ENCODE measurements around the gene KCND2.

KCND2 gene

DNA sequence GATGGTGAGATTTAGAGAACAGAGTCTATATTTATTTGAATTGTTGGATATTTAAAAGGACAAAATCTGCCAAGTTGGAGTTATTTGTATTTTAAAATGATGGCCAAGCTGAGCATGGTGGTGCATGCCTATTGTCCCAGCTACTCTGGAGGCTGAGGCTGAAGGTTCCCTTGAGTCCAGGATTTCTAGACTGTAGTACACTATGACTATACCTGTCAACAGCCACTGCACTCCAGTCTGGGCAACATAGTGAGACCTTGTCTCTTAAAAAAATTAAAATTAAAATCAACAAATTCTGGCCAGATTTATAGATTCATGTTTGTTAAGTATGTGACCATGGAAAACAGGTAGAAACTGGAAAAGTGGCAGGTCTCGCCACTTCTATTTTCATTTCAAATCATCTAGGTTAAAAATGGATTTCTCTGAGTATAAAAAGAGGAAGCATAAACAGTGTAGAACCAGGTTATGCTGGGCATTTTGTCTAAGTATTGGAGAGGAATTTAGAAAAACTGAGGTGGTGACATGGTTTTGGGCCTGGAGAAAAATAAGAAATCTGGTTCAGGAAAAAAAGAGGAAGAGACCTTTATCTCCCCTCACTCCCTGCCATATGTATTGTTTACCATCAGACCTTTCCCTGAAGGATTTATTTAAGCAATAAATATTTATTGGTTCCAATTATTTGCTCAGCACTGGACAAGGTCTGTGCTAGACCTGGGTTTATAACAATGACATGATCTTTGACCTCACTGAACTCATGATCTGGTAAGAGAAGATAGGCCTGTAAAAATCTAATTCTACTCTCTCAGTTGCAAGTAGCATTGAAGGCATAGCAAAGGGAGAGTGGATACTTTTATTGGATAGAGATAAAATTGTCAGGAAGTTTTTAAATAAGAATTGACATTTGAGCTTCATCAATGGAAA lies 450.8 kb downstream of the KCND2 start:
- Mint-ChIP-seq H3K36me3 (ENCODE audit: low read depth) (no peaks in the 10 kb centered on the region), H3K4me3 (no peak overlapping the region)

DNA sequence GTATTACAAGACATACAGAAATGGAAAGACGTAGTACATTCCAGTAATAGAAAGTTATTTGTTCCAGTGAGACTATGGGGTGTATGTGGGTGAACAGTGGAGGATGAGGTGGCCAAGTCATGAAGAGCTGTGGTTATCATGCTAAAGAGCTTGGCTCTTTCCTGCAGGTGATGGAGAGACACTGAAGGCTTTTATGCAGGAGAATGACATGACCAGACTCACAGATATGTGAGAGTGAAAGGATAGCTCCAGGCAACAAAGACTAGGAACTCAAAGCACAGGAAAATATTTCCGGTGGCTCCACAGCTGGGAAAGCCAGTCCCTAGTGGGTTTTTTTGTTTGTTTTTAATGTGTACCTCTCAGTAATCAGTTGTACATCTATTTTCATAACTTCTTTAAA lies 451.5 kb downstream of the KCND2 start:
- H3K4me3 Mint-ChIP-seq = no peak overlapping the region
- H3K4me1 Mint-ChIP-seq (ENCODE audit: low read depth) = no peaks in the 10 kb centered on the region
- H3K36me3 Mint-ChIP-seq (ENCODE audit: low read depth) = no peaks in the 10 kb centered on the region
- no peak overlapping the region for H3K27ac Mint-ChIP-seq
- peaks cover 12% of the 10 kb centered on the region for H3K27me3 Mint-ChIP-seq
- H3K9me3 Mint-ChIP-seq = no peaks in the 10 kb centered on the region

More for the DNA sequence above, 450.8 kb downstream of the KCND2 start:
- H3K9me3 Mint-ChIP-seq = no peaks in the 10 kb centered on the region
- no peaks in the 10 kb centered on the region for H3K4me1 Mint-ChIP-seq (ENCODE audit: low read depth)
- H3K27ac Mint-ChIP-seq = no peak overlapping the region
- peaks cover 12% of the 10 kb centered on the region for H3K27me3 Mint-ChIP-seq

DNA sequence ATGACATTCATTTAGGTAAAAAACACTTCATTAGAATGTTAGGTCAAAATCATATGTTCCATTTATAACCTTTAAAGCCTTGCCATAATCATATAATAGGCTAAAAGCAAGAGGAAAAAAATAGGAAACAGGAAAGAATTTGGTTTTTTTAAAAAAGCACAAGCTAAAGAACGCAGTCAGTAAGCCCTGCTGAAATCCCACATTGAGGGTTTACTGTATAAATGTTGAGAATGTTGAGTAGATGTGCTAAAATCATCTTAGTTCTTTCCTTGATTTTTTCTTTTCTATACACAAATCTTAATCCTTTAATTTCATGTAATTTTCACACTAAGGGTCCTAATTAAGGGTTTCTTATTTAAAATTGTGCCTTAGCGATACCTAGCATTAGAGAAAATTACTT lies 452.0 kb downstream of the KCND2 start:
- H3K4me3 Mint-ChIP-seq = no peak overlapping the region
- no peaks in the 10 kb centered on the region for H3K9me3 Mint-ChIP-seq

DNA sequence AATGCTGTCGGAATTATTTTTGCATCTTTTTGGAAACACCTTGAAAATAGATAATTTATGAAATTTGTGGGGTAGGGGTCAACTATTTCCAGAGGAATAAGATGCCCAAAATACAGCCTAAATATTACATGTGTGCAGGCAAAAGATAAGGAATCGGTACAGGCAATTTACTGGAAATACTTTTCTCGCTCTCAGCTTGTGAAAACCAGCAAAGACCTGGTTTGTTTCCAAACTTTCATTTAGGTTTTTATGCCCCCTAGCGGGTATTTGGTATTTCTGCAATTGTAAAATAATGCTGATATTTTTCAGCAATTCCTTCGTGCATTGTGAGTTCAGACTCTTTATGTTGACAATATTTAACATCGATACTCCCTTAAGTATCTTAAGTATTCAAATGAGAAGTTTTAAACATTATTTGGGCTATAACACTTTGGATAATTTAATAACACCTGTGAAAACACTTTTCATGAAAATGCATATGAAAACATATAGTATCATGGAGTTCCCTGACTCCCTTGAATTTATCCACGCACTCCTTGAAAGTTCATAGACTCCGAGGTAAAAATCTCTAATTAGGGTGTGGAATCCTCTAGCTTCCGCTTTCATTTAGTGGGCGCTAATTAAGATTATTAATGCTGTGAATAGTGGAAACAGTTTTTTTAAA lies 452.5 kb downstream of the KCND2 start:
- no peak overlapping the region for H3K27ac Mint-ChIP-seq
- peaks cover 12% of the 10 kb centered on the region for H3K27me3 Mint-ChIP-seq
- H3K4me1 Mint-ChIP-seq (ENCODE audit: low read depth) = no peaks in the 10 kb centered on the region
- no peak overlapping the region for H3K4me3 Mint-ChIP-seq
- H3K9me3 Mint-ChIP-seq = no peaks in the 10 kb centered on the region
- no peaks in the 10 kb centered on the region for H3K36me3 Mint-ChIP-seq (ENCODE audit: low read depth)

More for the DNA sequence above, 452.0 kb downstream of the KCND2 start:
- no peaks in the 10 kb centered on the region for H3K4me1 Mint-ChIP-seq (ENCODE audit: low read depth)
- H3K27me3 Mint-ChIP-seq = peaks cover 12% of the 10 kb centered on the region
- no peaks in the 10 kb centered on the region for H3K36me3 Mint-ChIP-seq (ENCODE audit: low read depth)
- H3K27ac Mint-ChIP-seq = no peak overlapping the region

DNA sequence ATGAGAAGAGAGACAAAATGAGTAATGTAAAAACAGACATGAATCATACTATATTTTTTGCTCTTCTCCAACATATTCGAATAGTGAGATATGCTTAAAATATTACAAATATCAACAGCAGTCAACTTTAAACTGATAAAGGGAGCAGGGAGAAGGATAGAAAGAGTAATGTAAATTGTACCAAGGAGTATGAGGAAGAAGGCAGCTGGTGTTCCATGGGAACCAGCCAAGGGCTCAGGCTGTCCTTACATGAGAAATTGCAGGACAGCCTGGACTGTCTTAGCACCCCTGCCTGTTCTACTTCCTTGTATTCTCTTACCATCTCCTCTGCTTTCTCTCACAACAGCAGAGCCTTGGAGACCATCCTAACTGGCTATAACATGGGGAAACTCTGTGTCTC lies 456.3 kb downstream of the KCND2 start:
- no peaks in the 10 kb centered on the region for H3K4me1 Mint-ChIP-seq (ENCODE audit: low read depth)
- H3K27me3 Mint-ChIP-seq = peaks cover 11% of the 10 kb centered on the region
- no peak overlapping the region for H3K27ac Mint-ChIP-seq
- no peaks in the 10 kb centered on the region for H3K36me3 Mint-ChIP-seq (ENCODE audit: low read depth)
- H3K4me3 Mint-ChIP-seq = no peak overlapping the region
- H3K9me3 Mint-ChIP-seq = no peaks in the 10 kb centered on the region

DNA sequence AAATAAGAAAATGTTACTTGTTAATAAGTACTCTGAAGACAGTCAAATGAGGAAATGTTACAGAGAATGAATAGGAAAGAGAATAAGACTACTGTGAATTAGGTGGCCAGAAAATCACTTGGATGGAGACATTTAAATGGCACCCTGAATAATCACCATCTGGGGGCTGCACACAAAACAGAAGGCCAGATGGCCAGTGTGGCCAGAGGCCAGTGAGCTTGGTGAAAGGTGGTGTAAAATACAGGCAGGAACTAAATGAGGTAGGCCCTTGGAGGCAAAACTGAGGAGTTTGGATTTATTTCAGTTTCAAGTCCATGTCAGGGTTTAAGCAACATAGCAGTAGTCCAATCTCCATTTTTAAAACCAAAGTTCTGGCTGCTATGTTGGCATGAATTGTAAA lies 458.3 kb downstream of the KCND2 start:
- H3K27me3 Mint-ChIP-seq = peaks cover 14% of the 10 kb centered on the region
- H3K9me3 Mint-ChIP-seq = no peaks in the 10 kb centered on the region
- H3K4me3 Mint-ChIP-seq = no peak overlapping the region
- H3K4me1 Mint-ChIP-seq (ENCODE audit: low read depth) = no peaks in the 10 kb centered on the region
- no peak overlapping the region for H3K27ac Mint-ChIP-seq
- no peaks in the 10 kb centered on the region for H3K36me3 Mint-ChIP-seq (ENCODE audit: low read depth)

DNA sequence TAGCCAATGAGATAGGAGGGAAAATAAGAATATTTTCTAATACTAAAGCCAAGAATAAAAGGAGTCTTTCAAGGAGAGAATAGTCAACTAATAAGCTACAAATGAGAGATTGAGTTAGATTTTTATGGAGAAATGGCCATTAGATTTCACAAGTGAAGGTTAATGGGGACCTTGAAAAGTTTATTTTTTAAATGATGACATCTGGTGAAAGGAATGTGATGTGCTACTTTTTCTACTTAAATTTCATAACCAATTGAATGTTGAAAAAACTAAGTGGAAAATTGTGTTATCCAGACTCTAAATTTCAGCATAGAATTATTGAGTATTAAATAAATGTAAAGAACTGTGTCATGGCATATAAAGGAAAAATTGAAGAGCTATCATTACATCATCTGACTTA lies 459.3 kb downstream of the KCND2 start:
- Mint-ChIP-seq H3K27ac (no peak overlapping the region), H3K27me3 (peaks cover 8% of the 10 kb centered on the region), H3K36me3 (ENCODE audit: low read depth) (no peaks in the 10 kb centered on the region), H3K4me3 (no peak overlapping the region), H3K9me3 (no peaks in the 10 kb centered on the region), H3K4me1 (ENCODE audit: low read depth) (no peaks in the 10 kb centered on the region)

DNA sequence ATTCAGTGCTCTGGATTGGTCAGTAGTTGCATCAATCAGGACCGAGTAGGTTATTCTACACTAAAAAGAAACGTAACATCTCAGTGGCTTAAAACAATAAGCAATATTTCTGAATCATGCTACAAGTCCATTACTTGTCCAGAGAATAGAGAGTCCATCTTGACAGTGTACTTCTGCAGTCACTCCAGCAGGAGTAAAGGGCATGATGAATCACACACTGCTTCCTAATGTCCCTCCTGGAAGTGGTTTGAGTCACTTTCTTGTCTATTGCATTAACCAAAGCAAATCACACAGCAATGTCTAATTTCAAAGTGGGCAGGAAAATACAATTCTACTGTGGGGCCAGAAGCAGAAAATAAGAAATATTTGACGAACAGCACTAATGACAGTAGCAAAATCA lies 460.2 kb downstream of the KCND2 start:
- Mint-ChIP-seq H3K27me3 (peaks cover 10% of the 10 kb centered on the region), H3K4me3 (no peak overlapping the region), H3K4me1 (ENCODE audit: low read depth) (no peaks in the 10 kb centered on the region), H3K36me3 (ENCODE audit: low read depth) (no peaks in the 10 kb centered on the region), H3K9me3 (no peaks in the 10 kb centered on the region), H3K27ac (no peak overlapping the region)

DNA sequence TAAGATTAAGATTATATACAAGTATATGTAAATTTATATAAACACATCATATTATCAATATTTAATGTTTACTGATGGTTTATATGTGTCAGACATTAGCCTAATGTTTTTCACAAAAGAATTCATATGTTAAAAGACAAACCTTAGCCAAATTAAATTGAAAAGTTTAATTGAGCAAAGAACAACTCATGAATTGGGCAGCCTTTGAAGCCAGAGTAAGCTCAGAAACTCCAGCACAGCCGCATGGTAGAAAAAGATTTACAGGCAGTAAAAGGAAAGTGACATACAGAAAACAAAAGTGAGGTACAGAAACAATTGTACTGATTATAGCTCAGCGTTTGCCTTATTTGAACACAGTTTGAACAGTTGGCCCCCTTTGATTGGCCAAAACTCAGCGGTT lies 460.9 kb downstream of the KCND2 start:
- H3K36me3 Mint-ChIP-seq (ENCODE audit: low read depth) = no peaks in the 10 kb centered on the region
- H3K27me3 Mint-ChIP-seq = peaks cover 10% of the 10 kb centered on the region
- H3K4me3 Mint-ChIP-seq = no peak overlapping the region
- no peaks in the 10 kb centered on the region for H3K9me3 Mint-ChIP-seq
- H3K4me1 Mint-ChIP-seq (ENCODE audit: low read depth) = no peaks in the 10 kb centered on the region
- no peak overlapping the region for H3K27ac Mint-ChIP-seq

DNA sequence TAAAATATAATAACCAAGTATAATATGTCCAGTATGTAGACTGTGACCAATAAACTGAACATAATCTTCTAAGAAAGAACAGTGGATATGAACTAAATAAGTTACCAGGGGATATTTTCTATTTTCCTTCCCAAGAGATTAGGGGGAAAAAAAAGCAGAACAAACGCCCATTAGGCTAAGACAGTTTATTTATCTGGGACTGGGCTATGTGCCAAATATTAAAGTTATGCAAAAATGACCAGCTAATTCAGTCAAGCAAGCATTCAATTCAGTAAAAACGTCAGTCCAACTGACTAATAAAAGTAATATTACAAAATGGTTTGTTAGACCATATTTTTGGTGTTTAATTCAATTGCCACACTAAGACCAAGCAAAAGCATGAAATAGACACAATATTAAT lies 462.8 kb downstream of the KCND2 start:
- no peak overlapping the region for H3K4me3 Mint-ChIP-seq

DNA sequence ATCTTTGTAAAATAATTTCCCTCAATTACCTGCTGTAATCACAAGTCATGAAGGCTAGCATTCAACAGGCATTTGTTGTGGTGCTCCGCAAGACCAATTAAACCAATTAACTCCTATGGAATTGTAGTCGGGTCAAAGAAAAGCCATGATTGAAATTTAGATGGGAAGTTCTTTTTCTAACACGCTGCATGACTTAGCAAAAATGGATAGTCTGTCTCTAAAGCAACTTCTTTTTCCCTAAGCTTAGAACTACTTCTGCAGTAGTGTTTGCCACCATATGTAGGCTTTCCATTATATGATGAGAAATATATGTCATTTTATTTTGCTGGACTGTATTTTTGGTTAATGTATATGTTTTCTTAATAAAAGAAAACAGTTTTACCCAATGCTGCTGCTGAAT lies 465.8 kb downstream of the KCND2 start:
- no peak overlapping the region for H3K27ac Mint-ChIP-seq
- no peaks in the 10 kb centered on the region for H3K4me1 Mint-ChIP-seq (ENCODE audit: low read depth)

More for the DNA sequence above, 462.8 kb downstream of the KCND2 start:
- H3K27ac Mint-ChIP-seq = no peak overlapping the region
- H3K36me3 Mint-ChIP-seq (ENCODE audit: low read depth) = no peaks in the 10 kb centered on the region
- H3K9me3 Mint-ChIP-seq = no peaks in the 10 kb centered on the region
- H3K27me3 Mint-ChIP-seq = peaks cover 15% of the 10 kb centered on the region
- no peaks in the 10 kb centered on the region for H3K4me1 Mint-ChIP-seq (ENCODE audit: low read depth)

DNA sequence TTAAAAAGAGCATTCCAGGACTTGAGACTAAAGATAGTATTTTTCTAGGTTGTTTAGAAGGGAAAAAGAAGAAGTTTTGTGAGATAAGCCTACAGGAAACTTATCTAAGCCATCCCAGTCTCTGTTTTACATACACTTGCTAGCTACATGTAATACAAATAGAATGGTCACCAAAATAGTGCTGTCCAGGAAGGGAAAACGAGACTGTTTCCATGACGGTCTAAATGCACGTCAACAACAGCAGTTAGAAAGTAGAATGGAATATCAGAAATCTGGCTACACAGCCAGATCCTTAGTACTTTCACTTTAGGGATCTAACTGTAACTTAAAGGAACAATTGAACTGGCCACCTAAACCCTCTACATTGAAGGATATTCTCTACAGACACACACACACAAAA lies 467.4 kb downstream of the KCND2 start:
- no peaks in the 10 kb centered on the region for H3K9me3 Mint-ChIP-seq
- H3K36me3 Mint-ChIP-seq (ENCODE audit: low read depth) = no peaks in the 10 kb centered on the region
- no peaks in the 10 kb centered on the region for H3K4me1 Mint-ChIP-seq (ENCODE audit: low read depth)
- peaks cover 8% of the 10 kb centered on the region for H3K27me3 Mint-ChIP-seq
- H3K27ac Mint-ChIP-seq = no peak overlapping the region
- no peak overlapping the region for H3K4me3 Mint-ChIP-seq

More for the DNA sequence above, 465.8 kb downstream of the KCND2 start:
- Mint-ChIP-seq H3K27me3 (peaks cover 15% of the 10 kb centered on the region), H3K9me3 (no peaks in the 10 kb centered on the region), H3K4me3 (no peak overlapping the region), H3K36me3 (ENCODE audit: low read depth) (no peaks in the 10 kb centered on the region)

DNA sequence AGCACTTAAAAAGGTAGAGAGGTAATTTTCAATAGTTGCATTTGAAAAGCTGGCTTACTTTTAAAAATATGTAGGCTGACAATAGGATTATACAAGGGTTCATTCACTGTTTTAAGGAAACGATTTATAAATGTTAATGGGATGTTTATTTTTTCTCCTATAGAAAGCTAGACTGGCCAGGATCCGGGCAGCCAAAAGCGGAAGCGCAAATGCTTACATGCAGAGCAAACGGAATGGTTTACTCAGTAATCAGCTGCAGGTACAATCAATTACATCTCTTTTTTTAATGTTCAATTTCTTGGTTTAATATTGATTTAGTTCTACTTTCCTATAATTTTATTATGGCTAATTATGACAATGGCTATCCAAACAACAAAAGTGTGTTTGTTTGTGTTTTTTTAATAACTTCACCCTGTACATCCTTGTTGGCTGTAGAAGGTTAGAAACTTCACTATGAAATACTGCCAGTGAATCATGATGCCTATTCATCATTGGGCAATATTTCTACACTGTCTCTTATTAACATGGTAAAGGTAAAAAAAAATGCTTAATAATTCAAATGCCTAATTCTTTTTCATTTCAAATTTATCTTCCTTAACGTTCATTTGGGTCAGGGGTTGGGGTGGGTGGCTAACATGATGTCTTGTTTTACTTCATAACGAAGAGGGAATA lies 468.5 kb downstream of the KCND2 start:
- Mint-ChIP-seq H3K27me3 (peaks cover 8% of the 10 kb centered on the region), H3K36me3 (ENCODE audit: low read depth) (no peaks in the 10 kb centered on the region), H3K9me3 (no peaks in the 10 kb centered on the region), H3K27ac (no peak overlapping the region), H3K4me1 (ENCODE audit: low read depth) (no peaks in the 10 kb centered on the region), H3K4me3 (no peak overlapping the region)

DNA sequence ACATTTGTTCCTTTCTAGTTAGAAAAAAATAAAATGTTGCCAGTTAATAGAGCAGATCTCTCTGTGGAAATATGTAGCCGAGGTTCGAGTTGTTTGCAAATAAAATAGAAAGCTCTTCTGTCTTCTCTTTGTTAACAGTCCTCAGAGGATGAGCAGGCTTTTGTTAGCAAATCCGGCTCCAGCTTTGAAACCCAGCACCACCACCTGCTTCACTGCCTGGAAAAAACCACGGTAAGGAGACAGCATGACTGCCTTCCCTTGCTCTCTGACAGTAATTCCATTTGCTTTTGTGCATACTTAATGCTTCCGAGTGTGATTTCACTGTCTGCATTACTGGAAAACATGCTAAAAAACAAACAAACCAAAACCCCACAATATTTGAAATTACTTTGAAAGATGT lies 469.4 kb downstream of the KCND2 start:
- no peaks in the 10 kb centered on the region for H3K36me3 Mint-ChIP-seq (ENCODE audit: low read depth)
- peaks cover 6% of the 10 kb centered on the region for H3K27me3 Mint-ChIP-seq
- H3K4me3 Mint-ChIP-seq = no peak overlapping the region
- no peaks in the 10 kb centered on the region for H3K9me3 Mint-ChIP-seq
- no peak overlapping the region for H3K27ac Mint-ChIP-seq
- no peaks in the 10 kb centered on the region for H3K4me1 Mint-ChIP-seq (ENCODE audit: low read depth)

DNA sequence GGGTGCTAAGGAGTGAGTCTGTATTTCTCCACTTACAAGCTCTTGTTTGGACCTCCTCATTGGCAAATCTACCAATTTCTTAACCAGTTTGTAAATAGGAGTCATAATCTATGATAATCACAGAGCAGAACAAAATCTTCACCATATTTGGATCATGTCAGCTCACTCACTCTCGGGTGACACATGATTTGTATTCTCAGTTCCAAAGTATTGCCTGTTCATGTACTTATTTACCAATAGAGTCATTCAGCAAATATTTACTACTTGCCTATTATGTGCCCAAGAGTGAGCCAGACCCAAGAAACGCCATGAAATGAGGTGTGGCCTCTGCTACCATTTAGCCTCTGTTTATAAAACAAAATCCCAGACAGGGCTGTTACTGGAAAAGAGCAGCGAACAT lies 470.2 kb downstream of the KCND2 start:
- H3K4me3 Mint-ChIP-seq = no peak overlapping the region
- peaks cover 5% of the 10 kb centered on the region for H3K27me3 Mint-ChIP-seq
- H3K27ac Mint-ChIP-seq = no peak overlapping the region
- H3K9me3 Mint-ChIP-seq = no peaks in the 10 kb centered on the region
- H3K4me1 Mint-ChIP-seq (ENCODE audit: low read depth) = no peaks in the 10 kb centered on the region
- no peaks in the 10 kb centered on the region for H3K36me3 Mint-ChIP-seq (ENCODE audit: low read depth)
